Activated CD8-positive, alpha-beta memory T cell treated with anti-CD3 and anti-CD28 coated beads, Interleukin-2, amount 10 ng/mL, durations not matched to agents 7 days and 5 days (primary cell): ENCODE measurements around the gene IL2. TPM values are rescaled to one million over a fixed set of nuclear protein-coding genes. Genes with fewer than 3 reads are reported as not detected.

Experiments used
- ATAC-seq: fragments of 150-1000 bp; cut with Tn5 transposase; one replicate; pipeline ENCODE4 v1.10.0; 2021; ENCODE audit warnings: moderate library complexity
- CTCF ChIA-PET: fragments of 350-600 bp; sonication (Branson Sonifier 250); formaldehyde crosslinking; loops from one replicate; lab custom pipeline; 2021; ENCODE audit warnings: antibody characterized with exemption; lab: Charles Lee
- DNase-seq: peaks from one replicate; pipeline ENCODE4 v3.0.0-alpha.2; 2020
- H3K27ac Mint-ChIP-seq: one replicate; pipeline ENCODE4 v1.8.0; 2021; ENCODE audit warnings: mild to moderate bottlenecking, mixed read lengths
- H3K27me3 Mint-ChIP-seq: one replicate; pipeline ENCODE4 v1.8.0; 2021; ENCODE audit warnings: mixed read lengths
- H3K36me3 Mint-ChIP-seq: one replicate; pipeline ENCODE4 v1.8.0; 2021; ENCODE audit warnings: mild to moderate bottlenecking, mixed read lengths
- H3K4me1 Mint-ChIP-seq: one replicate; pipeline ENCODE4 v1.8.0; 2021; ENCODE audit warnings: mixed read lengths
- H3K4me3 Mint-ChIP-seq: one replicate; pipeline ENCODE4 v1.8.0; 2021; ENCODE audit warnings: mild to moderate bottlenecking, moderate library complexity, mixed read lengths
- H3K9me3 Mint-ChIP-seq: one replicate; pipeline ENCODE4 v1.8.0; 2022; ENCODE audit warnings: low read depth, mixed read lengths
- total RNA-seq, 2 experiments: library from RNA; stranded (reverse); gene quantifications; one replicate each; pipeline ENCODE4 v1.2.3, GENCODE V29; 2021

IL2 gene
- 1 to 10 TPM in 1 of 2 experiments, not detected in 1; 1.1 TPM for total RNA-seq

DNA sequence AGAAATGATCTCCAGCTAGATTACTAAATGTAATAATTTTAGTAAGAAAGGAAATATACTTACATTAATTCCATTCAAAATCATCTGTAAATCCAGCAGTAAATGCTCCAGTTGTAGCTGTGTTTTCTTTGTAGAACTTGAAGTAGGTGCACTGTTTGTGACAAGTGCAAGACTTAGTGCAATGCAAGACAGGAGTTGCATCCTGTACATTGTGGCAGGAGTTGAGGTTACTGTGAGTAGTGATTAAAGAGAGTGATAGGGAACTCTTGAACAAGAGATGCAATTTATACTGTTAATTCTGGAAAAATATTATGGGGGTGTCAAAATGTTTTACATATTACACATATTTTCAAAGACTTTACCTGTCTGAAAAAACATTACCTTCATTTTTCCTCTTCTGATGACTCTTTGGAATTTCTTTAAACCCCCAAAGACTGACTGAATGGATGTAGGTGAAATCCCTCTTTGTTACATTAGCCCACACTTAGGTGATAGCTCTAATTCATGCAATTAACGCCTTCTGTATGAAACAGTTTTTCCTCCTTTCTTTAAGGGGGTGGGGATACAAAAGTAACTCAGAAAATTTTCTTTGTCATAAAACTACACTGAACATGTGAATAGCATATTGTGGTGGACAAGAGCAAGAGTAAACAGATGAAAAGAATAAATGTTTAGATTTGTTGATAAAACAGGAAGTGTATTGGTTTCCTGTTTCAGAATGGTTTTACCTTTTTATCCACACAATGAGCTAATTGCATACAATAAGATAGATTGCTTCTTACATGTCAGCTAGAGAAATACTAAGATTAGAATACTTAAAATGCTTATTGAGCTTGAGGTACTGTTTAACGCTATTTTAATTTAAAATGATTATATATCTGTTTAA lies at the start of gene IL2:
Gene IL2 (minus strand): TSS at position 495 of the 886 bp plus-strand sequence. CDS start 285 bp downstream, at position 210.
- H3K9me3 Mint-ChIP-seq, result no peaks in the 10 kb centered on the region
- peak; percentile 70 for ATAC-seq

DNA sequence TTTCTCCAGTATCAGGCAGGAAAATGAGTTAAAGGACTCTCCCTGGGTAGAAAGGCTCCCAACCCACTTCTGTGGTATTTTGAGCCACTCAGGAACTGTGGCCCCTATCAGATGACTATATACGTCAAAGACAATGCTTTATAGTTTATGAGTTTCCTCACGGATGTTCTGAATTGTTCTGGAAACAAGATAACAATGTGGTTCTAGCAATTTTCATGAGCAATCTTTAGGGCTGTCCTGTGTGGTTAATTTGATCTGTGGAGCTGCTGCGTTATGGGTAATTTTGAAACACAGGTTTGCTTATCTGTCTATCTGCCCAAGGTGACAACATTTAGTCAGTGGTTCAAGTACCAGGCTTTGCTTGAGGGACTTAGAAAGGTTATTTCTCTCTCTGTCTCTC lies 46.7 kb upstream of the IL2 start:
- DNase-seq, result no peak
- peaks cover 2% of the 10 kb centered on the region for H3K9me3 Mint-ChIP-seq
- CTCF ChIA-PET, result no interaction called here
- H3K4me1 Mint-ChIP-seq, result peaks cover 21% of the 10 kb centered on the region
- H3K36me3 Mint-ChIP-seq, result no peaks in the 10 kb centered on the region
- H3K27ac Mint-ChIP-seq, result no peak overlapping the region
- H3K27me3 Mint-ChIP-seq, result no peaks in the 10 kb centered on the region
- peak; percentile 53 for ATAC-seq
- H3K4me3 Mint-ChIP-seq, result no peak overlapping the region

More for the DNA sequence above, at the start of gene IL2:
- Mint-ChIP-seq H3K4me1 (peaks cover 47% of the 10 kb centered on the region), H3K27ac (peak within 1 kb of the TSS; percentile 76), H3K4me3 (peak within 1 kb of the TSS; percentile 17), H3K27me3 (no peaks in the 10 kb centered on the region), H3K36me3 (peaks cover 2% of the 10 kb centered on the region)
- CTCF ChIA-PET, result interaction anchor here (0.6 to 2.2 kb wide), 5 partner anchors 119 to 556 kb away, joined by 3 to 14 read pairs (median 4); partner anchors contain the start of gene TRPC3
- DNase-seq, result peak; percentile 49

DNA sequence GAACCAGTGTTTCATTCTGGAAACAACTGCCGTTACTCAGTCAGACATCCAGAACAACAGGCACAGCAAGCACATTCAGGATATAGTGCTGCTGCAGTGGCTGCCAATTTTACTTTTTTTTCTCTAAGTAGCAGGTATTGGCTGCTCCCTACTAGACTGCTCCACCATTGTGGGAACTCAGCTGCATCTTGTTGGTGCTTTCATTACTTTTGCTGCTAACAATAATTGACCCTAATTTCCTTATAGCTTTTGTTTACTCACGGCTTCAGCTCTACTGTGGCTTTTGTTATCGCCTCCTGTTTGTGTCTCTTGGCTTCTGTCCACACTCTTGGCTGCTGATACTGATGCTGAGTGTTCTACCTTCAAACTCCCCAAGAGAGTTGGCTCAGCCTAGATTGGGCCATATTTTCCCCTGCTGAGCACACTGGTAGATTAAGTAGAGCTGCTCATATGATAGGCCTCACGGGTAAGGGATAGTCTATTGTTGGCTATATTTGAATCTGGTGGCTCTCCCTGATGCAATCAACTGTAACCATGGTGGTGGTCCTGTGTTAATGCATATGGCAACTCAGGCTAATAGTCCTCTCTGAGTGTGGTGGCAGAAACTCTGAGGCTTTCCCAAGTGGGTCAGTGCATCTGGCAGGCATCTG lies 44.5 kb upstream of the IL2 start:
- Mint-ChIP-seq H3K36me3 (no peaks in the 10 kb centered on the region), H3K4me1 (peaks cover 12% of the 10 kb centered on the region), H3K9me3 (peaks cover 2% of the 10 kb centered on the region), H3K27ac (no peak overlapping the region), H3K27me3 (no peaks in the 10 kb centered on the region), H3K4me3 (no peak overlapping the region)
- CTCF ChIA-PET, result no interaction called here
- ATAC-seq (no peak), DNase-seq (no peak)

DNA sequence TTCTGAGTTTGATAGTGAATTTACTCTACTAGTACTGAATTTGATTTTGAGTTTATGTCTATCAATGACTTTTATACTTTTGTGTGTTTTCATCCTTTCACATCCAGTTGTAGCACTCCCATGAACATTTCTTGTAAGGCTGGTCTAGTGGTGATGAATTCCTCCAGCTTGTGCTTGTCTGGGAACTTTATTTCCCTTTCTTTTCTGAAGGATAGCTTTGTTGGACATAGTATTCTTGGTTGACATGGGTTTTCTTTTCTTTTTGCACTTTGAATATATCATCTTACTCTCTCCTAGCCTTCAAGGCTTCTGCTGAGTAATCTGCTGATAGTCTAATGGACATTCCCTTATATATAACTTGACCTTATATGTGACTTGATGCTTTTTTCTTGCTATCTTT lies 32.5 kb upstream of the IL2 start:
- H3K27ac Mint-ChIP-seq, result no peak overlapping the region
- no peak overlapping the region for H3K4me3 Mint-ChIP-seq
- H3K9me3 Mint-ChIP-seq, result peaks cover 11% of the 10 kb centered on the region
- no peaks in the 10 kb centered on the region for H3K4me1 Mint-ChIP-seq
- DNase-seq (no peak), ATAC-seq (no peak)
- peaks cover 6% of the 10 kb centered on the region for H3K36me3 Mint-ChIP-seq
- CTCF ChIA-PET, result no interaction called here
- no peaks in the 10 kb centered on the region for H3K27me3 Mint-ChIP-seq

DNA sequence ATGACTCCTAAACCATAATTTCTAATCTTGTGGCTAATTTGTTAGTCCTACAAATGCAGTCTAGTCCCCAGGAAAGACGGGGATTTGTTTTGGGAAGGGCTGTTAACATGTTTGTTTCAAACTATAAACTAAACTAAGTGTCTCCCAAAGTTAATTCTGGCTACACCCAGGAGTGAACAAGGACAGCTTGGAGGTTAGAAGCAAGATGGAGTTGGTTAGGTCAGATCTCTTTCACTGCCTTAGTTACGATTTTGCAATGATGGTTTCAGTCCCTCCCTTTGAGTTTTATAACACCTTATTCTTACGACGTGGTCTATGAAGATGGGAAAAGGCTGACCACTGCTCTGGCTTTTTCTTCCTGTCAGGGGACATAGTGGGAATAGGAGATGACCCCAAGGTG lies 27.0 kb upstream of the IL2 start:
- Mint-ChIP-seq H3K4me1 (peaks cover 3% of the 10 kb centered on the region), H3K27ac (no peak overlapping the region), H3K4me3 (no peak overlapping the region), H3K9me3 (peaks cover 2% of the 10 kb centered on the region), H3K27me3 (no peaks in the 10 kb centered on the region), H3K36me3 (peaks cover 2% of the 10 kb centered on the region)
- no peak for ATAC-seq
- no peak for DNase-seq
- CTCF ChIA-PET, result no interaction called here

DNA sequence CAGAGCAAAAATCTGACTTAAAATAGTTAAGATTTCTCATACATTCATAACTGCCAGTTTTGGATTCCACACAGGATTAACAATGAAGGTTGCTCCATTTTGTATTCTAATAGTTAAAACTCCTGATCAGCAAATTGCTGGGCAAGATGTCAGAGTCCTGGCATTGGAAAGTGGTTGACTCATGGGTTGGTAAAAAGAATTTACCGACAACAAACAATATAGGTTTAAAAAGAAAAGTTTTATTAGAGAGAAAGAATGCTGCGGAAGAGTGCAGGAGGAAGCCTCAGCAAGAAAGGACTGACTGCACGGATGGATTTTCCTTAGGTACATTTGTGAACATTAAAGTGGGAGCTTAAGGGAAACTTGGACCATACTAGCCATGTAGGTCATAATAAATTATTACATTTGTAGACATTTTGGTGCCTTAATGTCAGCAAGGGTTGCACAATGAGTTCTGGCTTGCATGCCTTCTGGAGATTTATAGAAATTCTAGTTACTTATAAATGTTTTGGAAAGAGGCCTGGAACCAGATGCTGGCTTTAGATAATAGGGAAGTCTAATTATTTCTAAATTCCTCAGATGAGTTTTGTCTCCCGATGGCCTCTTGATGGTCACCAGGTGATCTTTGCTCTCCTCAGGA lies 25.4 kb upstream of the IL2 start:
- Mint-ChIP-seq H3K9me3 (peaks cover 2% of the 10 kb centered on the region), H3K4me1 (peaks cover 3% of the 10 kb centered on the region), H3K27me3 (no peaks in the 10 kb centered on the region), H3K27ac (no peak overlapping the region), H3K36me3 (peaks cover 2% of the 10 kb centered on the region), H3K4me3 (no peak overlapping the region)
- CTCF ChIA-PET, result no interaction called here
- no peak for ATAC-seq
- no peak for DNase-seq

GRCh38 chr4:122480655-122481487 lies 24.3 kb upstream of the IL2 start:
- Mint-ChIP-seq H3K36me3 (no peaks in the 10 kb centered on the region), H3K9me3 (no peaks in the 10 kb centered on the region), H3K27ac (no peak overlapping the region), H3K27me3 (no peaks in the 10 kb centered on the region), H3K4me3 (no peak overlapping the region), H3K4me1 (peaks cover 3% of the 10 kb centered on the region)
- CTCF ChIA-PET, result no interaction called here
- DNase-seq (no peak), ATAC-seq (no peak)

- Mint-ChIP-seq H3K27ac (no peak overlapping the region), H3K36me3 (no peaks in the 10 kb centered on the region), H3K9me3 (peaks cover 3% of the 10 kb centered on the region), H3K27me3 (no peaks in the 10 kb centered on the region), H3K4me3 (no peak overlapping the region), H3K4me1 (peaks cover 3% of the 10 kb centered on the region)
- ATAC-seq (no peak), DNase-seq (no peak)
- CTCF ChIA-PET, result interaction anchor here (0.8 kb wide), 1 partner anchor 46 kb away, joined by 3 read pairs; no protein-coding TSS in a partner anchor
Measured at GRCh38 chr4:122479935-122480416, 23.5 kb upstream of the IL2 start.

DNA sequence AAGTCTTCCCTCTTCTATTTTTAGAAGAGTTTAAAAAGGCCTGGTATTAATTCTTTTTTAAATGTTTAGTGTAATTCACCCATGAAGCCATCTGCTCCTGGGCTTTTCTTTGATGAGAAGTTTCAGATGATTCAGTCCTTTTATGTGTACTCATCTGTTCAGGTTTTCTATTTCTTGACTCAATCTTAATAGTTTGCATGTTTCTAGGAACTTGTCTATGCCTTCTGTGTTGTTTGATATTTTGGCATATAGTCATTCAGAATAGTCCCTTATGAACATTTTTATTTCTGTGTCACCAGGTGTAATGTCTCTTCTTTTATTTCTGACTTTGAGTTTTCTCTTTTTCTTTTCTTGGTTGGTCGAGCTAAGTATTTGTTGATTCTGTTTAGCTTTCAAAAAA lies 20.2 kb upstream of the IL2 start:
- CTCF ChIA-PET, result no interaction called here
- Mint-ChIP-seq H3K36me3 (peaks cover 2% of the 10 kb centered on the region), H3K27ac (no peak overlapping the region), H3K4me3 (no peak overlapping the region), H3K27me3 (no peaks in the 10 kb centered on the region), H3K9me3 (peaks cover 3% of the 10 kb centered on the region), H3K4me1 (peaks cover 3% of the 10 kb centered on the region)
- ATAC-seq (no peak), DNase-seq (no peak)

DNA sequence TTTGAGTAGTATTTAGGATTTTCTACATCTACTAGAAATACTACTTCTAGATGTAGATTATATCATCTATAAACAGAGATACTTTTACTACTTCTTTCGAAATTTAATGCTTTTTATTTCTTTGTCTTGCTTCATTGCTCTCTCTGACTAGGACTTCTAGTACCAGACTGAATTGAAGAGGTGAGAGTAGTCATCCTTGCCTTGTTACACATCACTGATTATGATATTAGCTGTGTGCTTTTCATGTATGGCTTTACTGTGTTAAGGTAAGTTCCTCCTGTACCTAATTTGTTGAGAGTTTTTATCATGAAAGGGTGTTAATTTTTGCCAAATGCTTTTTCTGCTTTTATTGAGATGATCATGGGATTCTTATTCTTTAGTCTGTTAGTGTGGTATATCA lies 19.6 kb upstream of the IL2 start:
- peaks cover 3% of the 10 kb centered on the region for H3K4me1 Mint-ChIP-seq
- CTCF ChIA-PET, result no interaction called here
- no peak overlapping the region for H3K4me3 Mint-ChIP-seq
- peaks cover 3% of the 10 kb centered on the region for H3K9me3 Mint-ChIP-seq
- ATAC-seq (no peak), DNase-seq (no peak)
- no peak overlapping the region for H3K27ac Mint-ChIP-seq
- peaks cover 3% of the 10 kb centered on the region for H3K36me3 Mint-ChIP-seq
- no peaks in the 10 kb centered on the region for H3K27me3 Mint-ChIP-seq

DNA sequence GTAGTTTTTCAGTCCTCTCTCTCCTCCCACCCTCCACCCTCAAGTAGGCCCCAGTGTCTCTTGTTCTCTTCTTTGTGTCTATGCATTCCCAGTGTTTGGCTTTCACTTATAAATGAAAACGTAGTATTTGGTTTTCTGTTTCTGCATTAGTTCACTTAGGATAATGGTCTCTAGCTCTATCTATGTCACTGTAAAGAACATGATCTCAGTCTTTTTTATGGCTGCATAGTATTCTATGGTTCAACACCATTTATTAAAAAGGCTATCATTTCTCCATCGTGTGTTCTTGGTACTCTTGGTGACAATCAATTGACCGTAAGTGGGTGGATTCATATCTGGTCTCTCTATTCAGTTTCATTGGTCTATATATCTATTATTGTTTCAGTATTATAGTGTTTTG lies 18.7 kb upstream of the IL2 start:
- H3K27me3 Mint-ChIP-seq, result no peaks in the 10 kb centered on the region
- H3K27ac Mint-ChIP-seq, result no peak overlapping the region
- H3K4me1 Mint-ChIP-seq, result peaks cover 3% of the 10 kb centered on the region
- ATAC-seq, result no peak
- DNase-seq, result no peak
- H3K4me3 Mint-ChIP-seq, result no peak overlapping the region
- peaks cover 3% of the 10 kb centered on the region for H3K36me3 Mint-ChIP-seq
- H3K9me3 Mint-ChIP-seq, result peaks cover 3% of the 10 kb centered on the region
- CTCF ChIA-PET, result no interaction called here

DNA sequence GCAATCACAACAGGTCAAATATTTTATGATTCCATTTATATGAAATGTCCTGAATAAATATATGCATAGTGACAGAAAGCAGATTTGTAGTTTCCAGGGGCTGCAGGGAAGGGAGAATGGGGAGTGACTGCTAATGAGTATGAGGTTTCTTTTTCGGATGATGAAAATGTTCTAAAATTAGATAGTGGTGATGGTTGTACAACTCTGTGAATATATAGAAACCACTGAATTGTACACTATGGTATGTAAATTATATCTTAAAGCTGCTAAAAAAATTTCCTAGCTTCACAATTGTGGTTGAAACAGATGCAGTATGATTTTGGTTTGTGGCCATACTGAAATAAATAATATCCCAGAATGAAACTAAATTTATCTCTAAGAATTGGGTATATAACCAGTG lies 12.9 kb upstream of the IL2 start:
- Mint-ChIP-seq H3K4me1 (peaks cover 2% of the 10 kb centered on the region), H3K36me3 (peaks cover 5% of the 10 kb centered on the region), H3K4me3 (no peak overlapping the region), H3K27ac (no peak overlapping the region), H3K9me3 (peaks cover 8% of the 10 kb centered on the region), H3K27me3 (no peaks in the 10 kb centered on the region)
- CTCF ChIA-PET, result no interaction called here
- DNase-seq, result no peak
- no peak for ATAC-seq
